CD4-positive, alpha-beta T cell treated with Interleukin-4 for 4 hours (primary cell): ENCODE data around the gene MYOZ3.

Experiments
- DNase-seq: peaks from one replicate; pipeline ENCODE4 v3.0.0-alpha.2; 2020

Gene MYOZ3

DNA sequence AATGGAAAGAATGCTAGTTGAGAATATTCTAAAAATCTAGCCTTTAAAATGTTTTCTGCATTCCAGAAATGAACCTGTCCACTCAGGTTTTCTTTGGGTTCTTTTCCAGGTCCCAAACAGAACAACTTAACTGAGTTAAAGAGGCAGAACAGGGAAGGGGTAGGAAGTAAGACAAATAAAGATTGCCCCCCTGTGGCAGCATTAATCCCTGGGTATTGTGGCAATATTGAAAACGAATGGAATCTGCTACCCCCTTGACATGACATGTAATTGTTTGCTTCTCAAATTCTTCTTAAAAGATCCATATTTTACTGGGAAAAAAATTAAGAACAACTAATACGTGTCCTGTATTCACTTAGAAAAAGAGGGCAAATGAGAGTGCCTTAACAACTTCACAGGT is 49.1 kb downstream of the MYOZ3 start:
- no peak for DNase-seq

- no peak for DNase-seq
These were observed 62.8 kb downstream of the MYOZ3 start for GRCh38 chr5:150723845-150724244.
